K562 (cell line): ENCODE results near the gene MAP1LC3A. TPM values are rescaled to one million over a fixed set of nuclear protein-coding genes. Genes with fewer than 3 reads are reported as not detected.

Source experiments
- ATAC-seq: fragments of 200-7000 bp; cut with Tn5 transposase; 3 replicates; pipeline ENCODE4 v1.9.1; 2020; ENCODE audit warnings: moderate library complexity
- BruUV-seq: library from RNA; stranded (reverse); fragments of 400-500 nt; replicated peaks from 2 replicates; lab custom pipeline; 2021; lab: Mats Ljungman, UMichigan
- CTCF ChIA-PET: fragments of 300-600 bp; formaldehyde crosslinking; extraction: SDS; loops from one replicate; lab custom pipeline; 2021; ENCODE audit warnings: low intra/inter-chr PET ratio; lab: Yijun Ruan, JAX
- POLR2A ChIA-PET: fragments of 300-600, 350-650 bp; sonication (Branson Sonifier 250); formaldehyde crosslinking; extraction: SDS; loops from one replicate; lab custom pipeline; 2021; ENCODE audit warnings: antibody characterized with exemption, inconsistent platforms; lab: Yijun Ruan, JAX
- DNase-seq, 4 experiments: peaks; one replicate each; pipeline versions ENCODE4 v3.0.0 to v3.0.0-alpha.2; 2011 to 2018; ENCODE audit warnings: low spot score in 3 of 4, mixed read lengths in 3 of 4; ENCODE audit errors: extremely low read depth in 1 of 4
- FAIRE-seq: peaks from 2 replicates; lab custom pipeline; 2011; peaks lifted over from hg19 to GRCh38; lab: Jason Lieb, UNC
- H2AFZ ChIP-seq: 2 replicates; pipeline ENCODE4 v1.6.0; 2011; ENCODE audit warnings: low read depth, low read length, control low read depth, inconsistent platforms
- H3K27ac ChIP-seq: fragments of 200-600 bp; 3 replicates; pipeline ENCODE4 v1.8.0; 2011; ENCODE audit warnings: low read depth, mild to moderate bottlenecking, control low read depth, inconsistent platforms, low read length, moderate library complexity, mixed read lengths; ENCODE audit errors: extremely low read depth
- H3K27me3 ChIP-seq, 2 experiments: fragments of 300-600 bp in 1 of 2; 2 replicates in 1 of 2; 3 replicates in 1 of 2; pipeline versions ENCODE4 v1.6.0 to v1.8.0; 2011; ENCODE audit warnings: inconsistent platforms in 2 of 2, low read length in 2 of 2, mild to moderate bottlenecking in 1 of 2, mixed read lengths in 1 of 2, moderate library complexity in 1 of 2; ENCODE audit not compliant: control insufficient read depth in 2 of 2, insufficient read depth in 2 of 2
- H3K36me3 ChIP-seq: fragments of 300-600 bp; 3 replicates; pipeline ENCODE4 v1.8.0; 2011; ENCODE audit warnings: mild to moderate bottlenecking, low read length, inconsistent platforms; ENCODE audit not compliant: control insufficient read depth, insufficient read depth
- H3K4me1 ChIP-seq, 2 experiments: fragments of 200-600 bp in 1 of 2; replicated peaks in 1 of 2; 2 replicates in 1 of 2; 3 replicates in 1 of 2; pipeline versions ENCODE4 v1.5.1 to v1.8.0; 2011; ENCODE audit warnings: inconsistent platforms in 2 of 2, low read length in 2 of 2, mild to moderate bottlenecking in 1 of 2, mixed read lengths in 1 of 2, moderate library complexity in 1 of 2; ENCODE audit not compliant: control insufficient read depth in 2 of 2, insufficient read depth in 2 of 2
- H3K4me2 ChIP-seq: 2 replicates; pipeline ENCODE4 v1.6.1; 2011; ENCODE audit warnings: low read length, control low read depth, inconsistent platforms, mixed read lengths; ENCODE audit not compliant: insufficient read depth
- H3K4me3 ChIP-seq: fragments of 200-600 bp; sonication (generic), shearing (Covaris generic); 2 replicates; pipeline ENCODE4 v1.5.1; 2016; ENCODE audit warnings: control low read depth, inconsistent platforms
- H3K79me2 ChIP-seq: fragments of 200-600 bp; 3 replicates; pipeline ENCODE4 v1.8.0; 2011; ENCODE audit warnings: low read length, inconsistent platforms; ENCODE audit not compliant: control insufficient read depth, insufficient read depth
- H3K9ac ChIP-seq, 2 experiments: 2 replicates each; pipeline versions ENCODE4 v1.6.0 to v1.6.1; 2011; ENCODE audit warnings: low read depth in 2 of 2, low read length in 2 of 2, control low read depth in 1 of 2, inconsistent platforms in 1 of 2, mild to moderate bottlenecking in 1 of 2, mixed read lengths in 1 of 2; ENCODE audit not compliant: insufficient read depth in 1 of 2
- H3K9me1 ChIP-seq: one replicate; pipeline ENCODE4 v1.6.0; 2011; ENCODE audit warnings: inconsistent platforms, mild to moderate bottlenecking, low read length, moderate library complexity; ENCODE audit not compliant: control insufficient read depth, insufficient read depth
- H3K9me3 ChIP-seq: replicated peaks from 2 replicates; pipeline ENCODE4 v1.5.1; 2011; ENCODE audit warnings: low read depth, low read length, inconsistent platforms; ENCODE audit not compliant: control insufficient read depth, insufficient read depth
- H4K20me1 ChIP-seq: replicated peaks from 2 replicates; pipeline ENCODE4 v1.6.1; 2011; ENCODE audit warnings: low read length, inconsistent platforms, mixed read lengths; ENCODE audit not compliant: control insufficient read depth, insufficient read depth
- FOXJ2 ChIP-seq: fragments of 200-800 bp; sonication (Bioruptor generic); IDR thresholded peaks from 2 replicates; pipeline ENCODE4 v1.6.1; 2016; ENCODE audit warnings: missing genetic modification characterization, missing compliant biosample characterization
- PYGO2 ChIP-seq: fragments of 450-650 bp; IDR thresholded peaks from 2 replicates; pipeline ENCODE4 v1.6.1; 2016; ENCODE audit warnings: mild to moderate bottlenecking, missing genetic modification characterization, moderate library complexity, missing compliant biosample characterization
- RBM17 ChIP-seq: fragments of 200-400 bp; formaldehyde crosslinking; IDR thresholded peaks from 2 replicates; pipeline ENCODE4 v1.6.1; 2017; ENCODE audit warnings: low read depth, mild to moderate bottlenecking, low read length, borderline replicate concordance
- RFX1 ChIP-seq: fragments of 450-650 bp; IDR thresholded peaks from 2 replicates; pipeline ENCODE4 v1.6.1; 2016; ENCODE audit warnings: mild to moderate bottlenecking, moderate library complexity
- SMC3 ChIP-seq: conservative IDR thresholded peaks from 2 replicates; pipeline ENCODE4 v1.6.1; 2011; ENCODE audit warnings: low read depth, low read length, improper control_type of control experiment; ENCODE audit not compliant: insufficient read depth
- TBL1XR1 ChIP-seq, 2 experiments: IDR thresholded peaks; 2 replicates each; pipeline ENCODE4 v1.6.1; 2012; ENCODE audit warnings: improper control_type of control experiment in 2 of 2, low read length in 2 of 2, mild to moderate bottlenecking in 1 of 2
- ZNF354B ChIP-seq: fragments of 250-450 bp; sonication (Bioruptor Pico); IDR thresholded peaks from 2 replicates; pipeline ENCODE4 v1.4.0; 2020
- WGBS: fragments of 100-300 bp; shearing (Covaris generic); methylation state at CpG from one replicate; pipeline ENCODE4 v1.1.6; 2016; ENCODE audit warnings: low coverage, mixed read lengths; ENCODE audit not compliant: insufficient coverage; ENCODE audit errors: missing lambda C conversion rate; 5-methylcytosine and 5-hydroxymethylcytosine counted together
- in situ Hi-C: fragments of 300-500 bp; cut with MboI; formaldehyde crosslinking; loops from 4 replicates; pipeline ENCODE4 v1.15.0; 2018; ENCODE audit warnings: inconsistent platforms, mixed read lengths
- intact Hi-C: fragments of 100-400 bp; cut with micrococcal nuclease; formaldehyde crosslinking; loops from 2 replicates; pipeline ENCODE4 v1.14.2; 2022
- polyA plus RNA-seq, 8 experiments: library from polyadenylated mRNA; depleted of rRNA in 4 of 8; stranded (reverse) in 5 of 8; unstranded in 3 of 8; fragments of >200 nt; fragmentation: Nextera tagmentation in 2 of 8; fragmentation: Illumina TruSeq in 1 of 8; extraction: Ambion mirVana in 2 of 8; extraction: Trizol in 1 of 8; gene quantifications; 2 replicates each; pipeline versions ENCODE4 v1.2.1 to v1.2.3, GENCODE V29; 2011 to 2014; ENCODE audit warnings: inconsistent platforms in 1 of 8, missing spikeins in 1 of 8
- total RNA-seq, 7 experiments: library from RNA; depleted of rRNA in 6 of 7; stranded (reverse); fragments of >200 nt in 6 of 7; fragmentation: Illumina TruSeq in 2 of 7; extraction: Trizol in 2 of 7; gene quantifications; 2 replicates each; pipeline versions ENCODE4 v1.2.1 to v1.2.3, GENCODE V29; 2011 to 2021; ENCODE audit warnings: low replicate concordance in 1 of 7
- TF ChIP-seq, protein P1 (sequence below): sonication (generic); formaldehyde crosslinking; IDR thresholded peaks from 2 replicates; pipeline ENCODE4 v1.8.1; 2023; ENCODE audit warnings: mild to moderate bottlenecking, missing genetic modification reagents
- TF ChIP-seq, protein P2 (sequence below): sonication (generic); IDR thresholded peaks from 2 replicates; pipeline ENCODE4 v1.6.1; 2016

Gene MAP1LC3A
- total and polyA plus RNA-seq, 9 of the 15 experiments (the other 6 are each of a cell fraction or from before 2014, with no cell fraction given), result 0.27 to 0.38 TPM; not detected in 7

DNA sequence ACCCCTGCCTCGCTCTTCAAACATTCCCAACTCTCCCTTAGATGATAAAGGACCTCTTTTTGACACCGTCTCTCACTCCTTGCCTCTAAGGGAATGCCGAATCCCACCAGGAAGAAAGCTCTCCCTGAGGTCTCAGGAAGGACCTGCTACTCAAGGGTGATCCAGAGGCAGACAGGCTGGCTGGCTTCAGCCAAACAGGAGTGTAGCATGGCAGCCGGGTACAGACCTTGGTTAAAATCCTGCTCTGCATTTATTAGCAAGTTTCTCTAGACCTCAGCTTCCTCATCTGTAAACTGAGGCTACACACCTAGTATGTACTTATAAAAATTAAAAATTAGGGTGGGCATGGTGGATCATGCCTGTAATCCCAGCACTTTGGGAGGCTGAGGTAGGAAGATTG, 17.2 kb downstream of the MAP1LC3A start:
- DNase-seq, result no peak
- WGBS, result 79% methylated on average over 4 of the region's 4 CpGs
- no TSS peak for BruUV-seq
- H3K4me2 ChIP-seq, result no peak overlapping the region
- no peaks in the 10 kb centered on the region for H3K9me3 ChIP-seq
- no peak overlapping the region for H3K27ac ChIP-seq
- peaks cover 21% of the 10 kb centered on the region; the same call in 2 of the 3 replicates for H3K36me3 ChIP-seq
- no peak overlapping the region for H3K9ac ChIP-seq
- H3K9me1 ChIP-seq, result no peaks in the 10 kb centered on the region
- no peak overlapping the region for H3K4me3 ChIP-seq
- POLR2A ChIA-PET, result interaction anchor here (0.8 to 1.0 kb wide), 2 partner anchors 9 to 126 kb away, joined by 4 to 5 read pairs; no protein-coding TSS in a partner anchor
- intact Hi-C loops (no loop called here), in situ Hi-C loops (no loop called here)
- no peaks in the 10 kb centered on the region for H4K20me1 ChIP-seq
- TF ChIP-seq RBM17 (no peak), RFX1 (no peak), FOXJ2 (tag) (no peak), ZNF354B (no peak), PYGO2 (no peak)
- no peak overlapping the region for H2AFZ ChIP-seq
- H3K4me1 ChIP-seq, result peaks cover 0 to 11% of the 10 kb centered on the region in 2 experiments; a peak in 4 of 5 replicates
- H3K79me2 ChIP-seq, result no peaks in the 10 kb centered on the region
- CTCF ChIA-PET, result no interaction called here
- H3K27me3 ChIP-seq, result no peaks in the 10 kb centered on the region
- no peak for FAIRE-seq
- no peak for ATAC-seq

DNA sequence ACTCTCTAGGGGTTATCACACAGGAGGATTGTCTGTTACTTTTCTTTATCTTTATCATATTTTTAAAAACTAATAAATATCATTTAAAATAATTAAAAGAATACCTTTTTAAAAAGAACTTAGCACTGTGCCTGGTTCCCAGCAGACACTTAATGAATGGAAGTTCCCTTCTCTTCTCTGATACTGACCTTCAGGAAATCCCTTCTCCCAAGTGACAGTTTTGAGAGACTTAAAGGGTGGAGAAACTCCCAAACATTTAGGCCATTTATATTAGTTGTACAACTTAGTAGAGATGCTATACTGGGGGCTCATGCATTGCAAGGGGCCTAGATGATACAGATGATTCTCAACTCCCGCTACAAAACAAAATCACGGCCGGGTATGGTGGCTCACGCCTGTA, 18.5 kb downstream of the MAP1LC3A start:
- H3K36me3 ChIP-seq, result peaks cover 23% of the 10 kb centered on the region; the same call in 2 of the 3 replicates
- FAIRE-seq, result no peak
- intact Hi-C loops, result no loop called here
- no TSS peak for BruUV-seq
- no peak overlapping the region for H3K4me3 ChIP-seq
- H3K9me1 ChIP-seq, result no peaks in the 10 kb centered on the region
- no peaks in the 10 kb centered on the region for H3K79me2 ChIP-seq
- H3K9ac ChIP-seq, result no peak overlapping the region
- H3K9me3 ChIP-seq, result no peaks in the 10 kb centered on the region
- in situ Hi-C loops, result no loop called here
- POLR2A ChIA-PET, result interaction anchor here (0.8 kb wide), 1 partner anchor 134 kb away, joined by 3 read pairs; no protein-coding TSS in a partner anchor
- no peak for DNase-seq
- no peak overlapping the region for H3K27ac ChIP-seq
- no peak for ATAC-seq
- H3K4me1 ChIP-seq, result no peaks in the 10 kb centered on the region
- TF ChIP-seq TBL1XR1 (IDR thresholded peaks at IDR 0.05; ENCODE audit: low read length in 2 of 2) (no peak), SMC3 (no peak)
- TF ChIP-seq, protein P1, sequence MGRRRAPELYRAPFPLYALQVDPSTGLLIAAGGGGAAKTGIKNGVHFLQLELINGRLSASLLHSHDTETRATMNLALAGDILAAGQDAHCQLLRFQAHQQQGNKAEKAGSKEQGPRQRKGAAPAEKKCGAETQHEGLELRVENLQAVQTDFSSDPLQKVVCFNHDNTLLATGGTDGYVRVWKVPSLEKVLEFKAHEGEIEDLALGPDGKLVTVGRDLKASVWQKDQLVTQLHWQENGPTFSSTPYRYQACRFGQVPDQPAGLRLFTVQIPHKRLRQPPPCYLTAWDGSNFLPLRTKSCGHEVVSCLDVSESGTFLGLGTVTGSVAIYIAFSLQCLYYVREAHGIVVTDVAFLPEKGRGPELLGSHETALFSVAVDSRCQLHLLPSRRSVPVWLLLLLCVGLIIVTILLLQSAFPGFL (CRISPR knock-in tag), result no peak
- TF ChIP-seq, protein P2, sequence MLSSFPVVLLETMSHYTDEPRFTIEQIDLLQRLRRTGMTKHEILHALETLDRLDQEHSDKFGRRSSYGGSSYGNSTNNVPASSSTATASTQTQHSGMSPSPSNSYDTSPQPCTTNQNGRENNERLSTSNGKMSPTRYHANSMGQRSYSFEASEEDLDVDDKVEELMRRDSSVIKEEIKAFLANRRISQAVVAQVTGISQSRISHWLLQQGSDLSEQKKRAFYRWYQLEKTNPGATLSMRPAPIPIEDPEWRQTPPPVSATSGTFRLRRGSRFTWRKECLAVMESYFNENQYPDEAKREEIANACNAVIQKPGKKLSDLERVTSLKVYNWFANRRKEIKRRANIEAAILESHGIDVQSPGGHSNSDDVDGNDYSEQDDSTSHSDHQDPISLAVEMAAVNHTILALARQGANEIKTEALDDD, result no peak
- CTCF ChIA-PET, result no interaction called here
- 83% methylated on average over 4 of the region's 4 CpGs for WGBS
- no peaks in the 10 kb centered on the region for H3K27me3 ChIP-seq
- H2AFZ ChIP-seq, result no peak overlapping the region
- no peak overlapping the region for H3K4me2 ChIP-seq
- H4K20me1 ChIP-seq, result no peaks in the 10 kb centered on the region
